Motor neuron (in vitro differentiated cells): ENCODE data around the gene ADORA1. TPM values are rescaled to one million over a fixed set of nuclear protein-coding genes. Genes with fewer than 3 reads are reported as not detected.

Experiments
- ATAC-seq, 8 experiments: fragments of 200-7000 bp; cut with Tn5 transposase; replicated peaks in 6 of 8; 2 replicates each; pipeline ENCODE4 v1.8.0; 2021; ENCODE audit warnings: mild to moderate bottlenecking in 8 of 8, moderate library complexity in 8 of 8
- H3K27ac ChIP-seq, 2 donors: fragments of 250-450 bp; sonication (Bioruptor Pico); 2 replicates each; pipeline ENCODE4 v1.9.0; 2021; ENCODE audit warnings: antibody characterized with exemption in 2 of 2, mild to moderate bottlenecking in 2 of 2, moderate library complexity in 1 of 2
- H3K4me1 ChIP-seq, 2 donors: fragments of 250-450 bp; sonication (Bioruptor Pico); replicated peaks in 1 of 2; 2 replicates each; pipeline ENCODE4 v1.6.1; 2021; ENCODE audit warnings: antibody characterized with exemption in 2 of 2, mild to moderate bottlenecking in 2 of 2, moderate library complexity in 1 of 2
- H3K4me3 ChIP-seq, 5 donors: fragments of 250-450 bp; sonication (Bioruptor Pico); 2 replicates each; pipeline ENCODE4 v1.9.0; 2021; ENCODE audit warnings: antibody characterized with exemption in 5 of 5, mild to moderate bottlenecking in 5 of 5, moderate library complexity in 4 of 5
- WGBS, 10 experiments: fragments of 450-650 bp; shearing (Covaris generic); methylation state at CpG; one replicate each; pipeline ENCODE4 v1.0.0; 2022; 5-methylcytosine and 5-hydroxymethylcytosine counted together
- in situ Hi-C, 9 experiments: fragments of 400-800 bp; cut with MboI; loops; one replicate each; pipeline ENCODE4 v1.15.0; 2021; ENCODE audit warnings: low sequenced_read_pairs in 9 of 9, low pct_unique_long_range_greater_than_20kb in 2 of 9; ENCODE audit not compliant: unreplicated experiment in 9 of 9
- total RNA-seq, 8 experiments: library from RNA; unstranded; fragments of 300-600 nt; gene quantifications; 2 replicates each; pipeline versions ENCODE4 v1.2.3 to v1.2.4, GENCODE V29; 2022

ADORA1 gene
- total RNA-seq, 8 experiments from 2014 or later, result 3.2 to 15.5 (median 3.9) TPM

GRCh38 chr1:203201516-203202205 lies 74.1 kb downstream of the ADORA1 start:
- H3K4me1 ChIP-seq, result peaks cover 2 to 3% of the 10 kb centered on the region in 2 donors
- no peak for ATAC-seq
- in situ Hi-C loops, result loop anchor here in 4 of 9 experiments (25.0 kb wide), 2 partner anchors 89 to 164 kb away; partner anchors contain the start of gene PPFIA4 (in 4 of the 4)
- H3K27ac ChIP-seq, result no peak overlapping the region
- H3K4me3 ChIP-seq, result no peak overlapping the region
- WGBS, 10 experiments, result 58 to 92% (median 72%) methylated on average over 2 to 10 of the region's 10 CpGs; no CpG with 5 or more reads in 2 of the 10 experiments

- WGBS, 10 experiments, result 46 to 100% (median 80%) methylated on average over 1 to 12 of the region's 15 CpGs; no CpG with 5 or more reads in 1 of the 10 experiments
- in situ Hi-C loops, result loop anchor here in 4 of 9 experiments (25.0 kb wide), 2 partner anchors 90 to 165 kb away; partner anchors contain the start of gene PPFIA4 (in 4 of the 4)
- Histone ChIP-seq H3K4me3 (no peak overlapping the region), H3K27ac (no peak overlapping the region), H3K4me1 (peaks cover 2 to 3% of the 10 kb centered on the region in 2 donors)
- peak in 2 of 8 experiments; percentile 44 to 72 for ATAC-seq
These were observed 75.1 kb downstream of the ADORA1 start for GRCh38 chr1:203202431-203203245.

- H3K4me3 ChIP-seq, result no peak overlapping the region
- ATAC-seq, result no peak
- 20 to 80% (median 73%) methylated on average over 1 to 2 of the region's 2 CpGs; no CpG with 5 or more reads in 7 of the 10 experiments for WGBS, 10 experiments
- no peak overlapping the region for H3K27ac ChIP-seq
- in situ Hi-C loops, result loop anchor here in 4 of 9 experiments (25.0 kb wide), 2 partner anchors 92 to 167 kb away; partner anchors contain the start of gene PPFIA4 (in 4 of the 4)
- peaks cover 0 to 3% of the 10 kb centered on the region in 2 donors for H3K4me1 ChIP-seq
These were observed 77.2 kb downstream of the ADORA1 start for GRCh38 chr1:203204756-203205155.

GRCh38 chr1:203206129-203206687 lies 78.7 kb downstream of the ADORA1 start:
- in situ Hi-C loops, result loop anchor here in 4 of 9 experiments (25.0 kb wide), 2 partner anchors 94 to 169 kb away; partner anchors contain the start of gene PPFIA4 (in 4 of the 4)
- WGBS, 10 experiments, result 56 to 100% (median 88%) methylated on average over 1 to 4 of the region's 5 CpGs; no CpG with 5 or more reads in 4 of the 10 experiments
- Histone ChIP-seq H3K4me1 (peaks cover 0 to 3% of the 10 kb centered on the region in 2 donors), H3K27ac (no peak overlapping the region), H3K4me3 (no peak overlapping the region)
- ATAC-seq, result peak in 1 of 8 experiments; percentile 41

- in situ Hi-C loops, result loop anchor here in 4 of 9 experiments (25.0 kb wide), 2 partner anchors 95 to 170 kb away; partner anchors contain the start of gene PPFIA4 (in 4 of the 4)
- peaks cover 0 to 3% of the 10 kb centered on the region in 2 donors for H3K4me1 ChIP-seq
- 30 to 100% (median 79%) methylated on average over 1 to 2 of the region's 2 CpGs; no CpG with 5 or more reads in 2 of the 10 experiments for WGBS, 10 experiments
- no peak overlapping the region for H3K27ac ChIP-seq
- H3K4me3 ChIP-seq, result no peak overlapping the region
- no peak for ATAC-seq
These were observed 80.2 kb downstream of the ADORA1 start for GRCh38 chr1:203207751-203208150.

- WGBS, 10 experiments, result 60 to 100% (median 75%) methylated on average over 1 of the region's 1 CpG; no CpG with 5 or more reads in 2 of the 10 experiments
- Histone ChIP-seq H3K4me1 (peaks cover 0 to 3% of the 10 kb centered on the region in 2 donors), H3K27ac (no peak overlapping the region), H3K4me3 (no peak overlapping the region)
- in situ Hi-C loops, result loop anchor here in 4 of 9 experiments (25.0 kb wide), 2 partner anchors 96 to 171 kb away; partner anchors contain the start of gene PPFIA4 (in 4 of the 4)
- ATAC-seq, result no peak
These were observed 80.7 kb downstream of the ADORA1 start for GRCh38 chr1:203208181-203208580.

- ATAC-seq, result no peak
- no peak overlapping the region for H3K27ac ChIP-seq
- peaks cover 0 to 3% of the 10 kb centered on the region in 2 donors for H3K4me1 ChIP-seq
- H3K4me3 ChIP-seq, result no peak overlapping the region
- in situ Hi-C loops, result loop anchor here in 8 of 9 experiments (10.0 to 25.0 kb wide), 5 partner anchors 86 to 176 kb away; partner anchors contain the start of genes PPFIA4 (in 4 of the 8) and ADORA1 (in 1 of the 8)
These were observed 82.8 kb downstream of the ADORA1 start for GRCh38 chr1:203210350-203210749.

- in situ Hi-C loops, result loop anchor here in 8 of 9 experiments (10.0 to 25.0 kb wide), 5 partner anchors 86 to 176 kb away; partner anchors contain the start of genes PPFIA4 (in 4 of the 8) and ADORA1 (in 1 of the 8)
- no peak overlapping the region for H3K27ac ChIP-seq
- no peak for ATAC-seq
- H3K4me1 ChIP-seq, result peaks cover 0 to 3% of the 10 kb centered on the region in 2 donors
- no peak overlapping the region for H3K4me3 ChIP-seq
These were observed 83.5 kb downstream of the ADORA1 start for GRCh38 chr1:203210988-203211387.

GRCh38 chr1:203211812-203212211 lies 84.3 kb downstream of the ADORA1 start:
- no peak overlapping the region for H3K4me3 ChIP-seq
- no peak overlapping the region for H3K27ac ChIP-seq
- 87 to 100% (median 89%) methylated on average over 1 to 3 of the region's 3 CpGs; no CpG with 5 or more reads in 5 of the 10 experiments for WGBS, 10 experiments
- H3K4me1 ChIP-seq, result peaks cover 0 to 3% of the 10 kb centered on the region in 2 donors
- in situ Hi-C loops, result loop anchor here in 8 of 9 experiments (10.0 to 25.0 kb wide), 5 partner anchors 87 to 177 kb away; partner anchors contain the start of genes PPFIA4 (in 4 of the 8) and ADORA1 (in 1 of the 8)
- ATAC-seq, result no peak

GRCh38 chr1:203213126-203213525 lies 85.6 kb downstream of the ADORA1 start:
- no peak for ATAC-seq
- in situ Hi-C loops, result loop anchor here in 8 of 9 experiments (10.0 to 25.0 kb wide), 5 partner anchors 88 to 178 kb away; partner anchors contain the start of genes PPFIA4 (in 4 of the 8) and ADORA1 (in 1 of the 8)
- Histone ChIP-seq H3K27ac (no peak overlapping the region), H3K4me1 (no peaks in the 10 kb centered on the region), H3K4me3 (no peak overlapping the region)
- WGBS, 10 experiments, result 17 to 93% (median 71%) methylated on average over 1 to 6 of the region's 6 CpGs; no CpG with 5 or more reads in 2 of the 10 experiments

GRCh38 chr1:203214871-203215270 lies 87.3 kb downstream of the ADORA1 start:
- H3K4me3 ChIP-seq, result no peak overlapping the region
- 38 to 90% (median 80%) methylated on average over 2 to 7 of the region's 7 CpGs; no CpG with 5 or more reads in 1 of the 10 experiments for WGBS, 10 experiments
- in situ Hi-C loops, result loop anchor here in 8 of 9 experiments (10.0 to 25.0 kb wide), 5 partner anchors 90 to 180 kb away; partner anchors contain the start of genes PPFIA4 (in 4 of the 8) and ADORA1 (in 1 of the 8)
- H3K4me1 ChIP-seq, result no peaks in the 10 kb centered on the region
- H3K27ac ChIP-seq, result no peak overlapping the region
- no peak for ATAC-seq

- 55 to 91% (median 79%) methylated on average over 2 to 6 of the region's 9 CpGs; no CpG with 5 or more reads in 5 of the 10 experiments for WGBS, 10 experiments
- in situ Hi-C loops, result loop anchor here in 8 of 9 experiments (10.0 to 25.0 kb wide), 5 partner anchors 91 to 181 kb away; partner anchors contain the start of genes PPFIA4 (in 4 of the 8) and ADORA1 (in 1 of the 8)
- Histone ChIP-seq H3K4me1 (no peaks in the 10 kb centered on the region), H3K4me3 (no peak overlapping the region), H3K27ac (no peak overlapping the region)
- peak in 3 of 8 experiments; percentile 9 to 15 (median 11) for ATAC-seq
These were observed 88.0 kb downstream of the ADORA1 start for GRCh38 chr1:203215573-203215972.
